Stimulated activated CD4-positive, alpha-beta T cell treated with anti-CD3 and anti-CD28 coated beads, Interleukin-15, amount 100 ng/mL, for 1 hour (primary cell): ENCODE measurements around the gene UTP14C.
"Not testable (repeated sequence)": the region's sequence is repeated elsewhere in the genome, so short reads cannot be mapped to it uniquely, and the experiment has no call there.

Experiments used
- DNase-seq, 2 donors: peaks; one replicate each; pipeline ENCODE4 v3.0.0-alpha.2; 2020; ENCODE audit warnings: low read depth in 1 of 2, low spot score in 1 of 2

Gene UTP14C

DNA sequence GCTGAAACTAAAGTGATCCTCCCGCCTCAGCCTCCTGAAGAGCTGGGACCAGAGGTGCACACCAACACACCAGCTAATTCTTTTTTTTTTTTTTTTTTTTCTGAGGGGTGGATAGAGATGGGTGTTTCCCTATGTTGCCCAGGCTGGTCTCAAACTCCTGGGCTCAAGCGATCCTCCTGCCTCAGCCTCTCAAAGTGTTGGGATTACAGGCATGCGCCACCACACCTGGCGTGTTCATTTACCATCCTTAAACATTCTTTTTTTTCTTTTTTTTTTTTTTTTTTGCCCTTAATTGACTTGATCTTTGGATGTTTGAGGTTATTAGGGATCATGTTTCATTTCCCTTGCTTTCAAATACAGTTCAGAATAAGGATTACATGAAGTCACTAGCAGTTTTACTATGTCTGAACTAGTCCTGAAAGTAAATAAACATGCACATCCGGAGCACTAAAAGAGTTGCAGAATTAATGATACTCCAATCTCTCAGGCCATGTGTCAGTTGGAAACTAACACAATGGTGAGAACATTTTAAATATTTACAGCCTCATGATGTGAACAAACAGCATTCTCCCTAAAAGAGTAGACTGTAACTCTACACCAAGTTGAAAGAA lies 10.2 kb downstream of the UTP14C start:
- DNase-seq, result no peak

DNA sequence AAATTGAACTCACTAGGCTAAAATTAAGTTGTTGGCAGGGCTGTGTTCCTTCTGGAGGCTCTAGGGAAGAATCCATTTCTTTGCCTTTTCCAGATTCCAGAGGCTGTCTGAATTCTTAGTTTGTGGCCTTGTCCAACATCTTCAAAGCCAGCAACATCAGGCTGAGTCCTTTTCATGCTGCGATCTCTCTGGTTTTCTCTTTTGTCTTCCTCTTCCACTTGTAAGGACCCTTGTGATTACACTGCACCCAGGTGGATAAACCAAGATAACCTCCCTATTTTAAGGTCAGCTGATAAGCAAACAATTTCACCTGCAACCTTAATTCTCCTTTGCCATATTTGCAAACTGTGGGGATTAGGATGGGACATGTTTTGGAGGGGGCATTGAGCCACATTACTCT lies 11.5 kb downstream of the UTP14C start:
- DNase-seq, result no peak

DNA sequence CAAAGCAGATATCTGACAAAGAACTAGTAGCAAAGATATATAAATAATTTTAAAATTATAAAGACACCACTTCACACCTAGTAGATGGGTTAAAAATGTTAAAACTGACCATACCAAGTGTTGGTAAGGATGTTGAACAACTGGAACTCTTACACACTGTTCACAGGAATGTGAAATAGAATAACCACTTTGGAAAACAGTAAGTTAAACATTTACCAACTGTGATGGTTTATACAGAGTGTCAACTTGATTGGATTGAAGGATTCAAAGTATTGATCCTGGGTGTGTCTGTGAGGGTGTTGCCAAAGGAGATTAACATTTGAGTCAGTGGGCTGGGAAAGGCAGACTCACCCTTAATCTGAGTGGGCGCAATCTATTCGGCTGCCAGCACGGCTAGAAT lies 19.2 kb downstream of the UTP14C start:
- no peak for DNase-seq

- DNase-seq, result no peak
Measured at GRCh38 chr13:52047463-52047862, 23.0 kb downstream of the UTP14C start.

- no peak for DNase-seq
Measured at GRCh38 chr13:52048516-52048915, 24.0 kb downstream of the UTP14C start.

GRCh38 chr13:52051400-52051799 lies 26.9 kb downstream of the UTP14C start:
- no peak for DNase-seq

- no peak for DNase-seq
Measured at GRCh38 chr13:52053460-52053859, 29.0 kb downstream of the UTP14C start.

- not testable (repeated sequence) for DNase-seq
Measured at GRCh38 chr13:52061064-52061463, 36.6 kb downstream of the UTP14C start.

GRCh38 chr13:52061587-52061986 lies 37.1 kb downstream of the UTP14C start:
- DNase-seq, result no peak

- DNase-seq, result no peak
Measured at GRCh38 chr13:52067237-52067636, 42.7 kb downstream of the UTP14C start.

DNA sequence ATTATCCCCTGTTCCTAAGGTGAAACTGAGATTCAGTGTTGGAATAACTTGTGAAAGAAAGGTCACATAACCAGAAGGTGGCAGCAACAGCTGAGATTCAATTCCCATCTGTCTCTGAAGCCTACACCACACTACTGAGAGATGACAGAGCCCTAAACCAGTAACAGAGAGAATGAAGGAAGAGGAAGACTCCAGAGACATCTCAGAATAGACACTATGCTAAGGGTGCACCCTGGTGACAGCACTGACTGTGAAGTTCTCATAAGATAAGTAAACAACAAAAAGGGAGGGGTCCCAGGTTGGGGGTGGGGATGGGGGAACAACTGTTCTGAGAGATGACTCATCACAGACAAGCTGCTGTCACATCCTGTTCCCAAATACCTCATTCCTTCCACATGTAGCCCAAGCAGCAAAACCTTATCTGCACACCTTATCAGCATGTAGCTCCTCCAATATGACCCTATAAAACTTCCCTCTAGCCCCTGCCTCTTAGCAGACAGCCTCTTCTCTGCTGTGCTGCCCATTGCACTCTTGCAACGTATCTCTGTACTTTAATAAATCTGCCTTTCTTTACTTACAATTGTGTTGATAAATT lies 46.5 kb downstream of the UTP14C start:
- no peak for DNase-seq
